Keratinocyte (primary cell): ENCODE results near the gene SRD5A3. TPM values are rescaled to one million over a fixed set of nuclear protein-coding genes. Genes with fewer than 3 reads are reported as not detected.

Source experiments
- DNase-seq: peaks from one replicate; pipeline ENCODE4 v3.0.0-alpha.2; 2011; ENCODE audit warnings: low read depth, missing footprints, low spot score
- FAIRE-seq: peaks from 2 replicates; lab custom pipeline; 2011; peaks lifted over from hg19 to GRCh38; lab: Jason Lieb, UNC
- H2AFZ ChIP-seq: 2 replicates; pipeline ENCODE4 v1.6.0; 2012; ENCODE audit warnings: low read length, control low read depth, inconsistent platforms; ENCODE audit not compliant: control insufficient read depth
- H3K27ac ChIP-seq: 2 replicates; pipeline ENCODE4 v1.5.1; 2011; ENCODE audit warnings: low read length; ENCODE audit not compliant: control insufficient read depth, insufficient read depth
- H3K27me3 ChIP-seq: 3 replicates; pipeline ENCODE4 v1.6.0; 2011; ENCODE audit warnings: low read length; ENCODE audit not compliant: control insufficient read depth, insufficient read depth; ENCODE audit errors: extremely low read depth
- H3K36me3 ChIP-seq, 2 experiments: 2 replicates in 1 of 2; 3 replicates in 1 of 2; pipeline ENCODE4 v1.5.1; 2011; ENCODE audit warnings: low read length in 2 of 2, mild to moderate bottlenecking in 1 of 2; ENCODE audit not compliant: control insufficient read depth in 2 of 2, insufficient read depth in 2 of 2; ENCODE audit errors: extremely low read depth in 1 of 2
- H3K4me1 ChIP-seq: 3 replicates; pipeline ENCODE4 v1.5.1; 2011; ENCODE audit warnings: low read length; ENCODE audit not compliant: control insufficient read depth, insufficient read depth; ENCODE audit errors: extremely low read depth
- H3K4me2 ChIP-seq: 3 replicates; pipeline ENCODE4 v1.6.0; 2011; ENCODE audit warnings: low read depth, low read length; ENCODE audit not compliant: control insufficient read depth, insufficient read depth; ENCODE audit errors: extremely low read depth
- H3K4me3 ChIP-seq, 3 experiments: fragments of 200-600 bp in 1 of 3; sonication (generic) in 1 of 3; 2 replicates in 2 of 3; 3 replicates in 1 of 3; pipeline ENCODE4 v1.5.1; 2011 to 2016; ENCODE audit warnings: low read length in 3 of 3, mild to moderate bottlenecking in 3 of 3, control low read depth in 2 of 3, inconsistent platforms in 1 of 3, low read depth in 1 of 3, mixed read lengths in 1 of 3, mixed run types in 1 of 3, moderate library complexity in 1 of 3; ENCODE audit not compliant: control insufficient read depth in 2 of 3, insufficient read depth in 2 of 3; ENCODE audit errors: extremely low read depth in 1 of 3
- H3K79me2 ChIP-seq: 2 replicates; pipeline ENCODE4 v1.6.0; 2012; ENCODE audit warnings: low read length; ENCODE audit not compliant: control insufficient read depth, insufficient read depth
- H3K9ac ChIP-seq: 3 replicates; pipeline ENCODE4 v1.6.0; 2011; ENCODE audit warnings: low read length; ENCODE audit not compliant: control insufficient read depth, insufficient read depth; ENCODE audit errors: extremely low read depth
- H3K9me1 ChIP-seq: 3 replicates; pipeline ENCODE4 v1.6.0; 2011; ENCODE audit warnings: low read length; ENCODE audit not compliant: control insufficient read depth, insufficient read depth; ENCODE audit errors: extremely low read depth
- H3K9me3 ChIP-seq: 2 replicates; pipeline ENCODE4 v1.5.1; 2012; ENCODE audit warnings: low read depth, low read length; ENCODE audit not compliant: control insufficient read depth
- H4K20me1 ChIP-seq: 3 replicates; pipeline ENCODE4 v1.6.0; 2011; ENCODE audit warnings: low read length; ENCODE audit not compliant: control insufficient read depth, insufficient read depth; ENCODE audit errors: extremely low read depth
- CTCF ChIP-seq, 3 experiments: IDR thresholded peaks in 1 of 3; conservative IDR thresholded peaks in 1 of 3; optimal IDR thresholded peaks in 1 of 3; 2 replicates in 2 of 3; 3 replicates in 1 of 3; pipeline versions ENCODE3 to v1.5.1; 2011; ENCODE audit warnings: low read length in 3 of 3, mild to moderate bottlenecking in 3 of 3, moderate library complexity in 2 of 3, control low read depth in 1 of 3, inconsistent platforms in 1 of 3; ENCODE audit not compliant: insufficient read depth in 2 of 3; ENCODE audit errors: extremely low read depth in 1 of 3
- EZH2 ChIP-seq: IDR thresholded peaks from one replicate; pipeline ENCODE4 v1.6.1; 2012; ENCODE audit warnings: inconsistent platforms, mild to moderate bottlenecking, low read length, moderate library complexity
- dilution Hi-C: fragments of 300-500 bp; cut with MboI; formaldehyde crosslinking; loops from one replicate; pipeline ENCODE4 v1.7.0; 2020; ENCODE audit warnings: low sequenced_read_pairs; ENCODE audit not compliant: extremely low pct_ligation_motif_present
- polyA plus RNA-seq, 5 experiments: library from polyadenylated mRNA; depleted of rRNA in 3 of 5; stranded (reverse) in 3 of 5; stranded (forward) in 1 of 5; unstranded in 1 of 5; fragments of >200 nt; gene quantifications; 1 replicate in 1 of 5; 2 replicates in 3 of 5; 3 replicates in 1 of 5; pipeline versions ENCODE4 v1.2.1 to v1.2.3, GENCODE V29; 2011 to 2012; ENCODE audit warnings: missing spikeins in 2 of 5, low read depth in 1 of 5, low replicate concordance in 1 of 5

Gene SRD5A3
- polyA plus RNA-seq, 1 donor (not counting 4 experiments of a cell fraction or from before 2014, with no cell fraction given) = 15.6 TPM

GRCh38 chr4:55338486-55338885 lies 7.6 kb upstream of the SRD5A3 start:
- no peak overlapping the region for H3K9ac ChIP-seq
- H4K20me1 ChIP-seq = no peaks in the 10 kb centered on the region
- dilution Hi-C loops = no loop called here
- H3K4me1 ChIP-seq = no peaks in the 10 kb centered on the region
- no peak overlapping the region for H3K4me2 ChIP-seq
- H3K79me2 ChIP-seq = no peaks in the 10 kb centered on the region
- H3K27me3 ChIP-seq = no peaks in the 10 kb centered on the region
- FAIRE-seq = no peak
- H3K36me3 ChIP-seq = no peaks in the 10 kb centered on the region
- no peak for TF ChIP-seq CTCF (optimal IDR thresholded peaks at IDR 0.05 in 1 of 3, IDR thresholded peaks at IDR 0.05 in 1 of 3, conservative IDR thresholded peaks at IDR 0.05 in 1 of 3; ENCODE audit: extremely low read depth in 1 of 3, insufficient read depth in 2 of 3, low read length in 3 of 3)
- TF ChIP-seq EZH2 = no peak
- H2AFZ ChIP-seq = no peak overlapping the region
- H3K27ac ChIP-seq = no peak overlapping the region
- H3K9me1 ChIP-seq = no peaks in the 10 kb centered on the region
- no peak overlapping the region for H3K4me3 ChIP-seq
- H3K9me3 ChIP-seq = no peaks in the 10 kb centered on the region
- no peak for DNase-seq

- FAIRE-seq = no peak
These were observed 5.8 kb upstream of the SRD5A3 start for GRCh38 chr4:55340266-55340665.

More at GRCh38 chr4:55340266-55340665, 5.8 kb upstream of the SRD5A3 start:
- Histone ChIP-seq H3K9me3 (no peaks in the 10 kb centered on the region), H3K9me1 (no peaks in the 10 kb centered on the region), H4K20me1 (no peaks in the 10 kb centered on the region), H3K4me2 (no peak overlapping the region), H3K4me3 (no peak overlapping the region), H3K27me3 (no peaks in the 10 kb centered on the region), H3K4me1 (no peaks in the 10 kb centered on the region), H2AFZ (no peak overlapping the region), H3K36me3 (no peaks in the 10 kb centered on the region), H3K9ac (no peak overlapping the region), H3K27ac (no peak overlapping the region), H3K79me2 (no peaks in the 10 kb centered on the region)
- TF ChIP-seq CTCF (optimal IDR thresholded peaks at IDR 0.05 in 1 of 3, IDR thresholded peaks at IDR 0.05 in 1 of 3, conservative IDR thresholded peaks at IDR 0.05 in 1 of 3; ENCODE audit: extremely low read depth in 1 of 3, insufficient read depth in 2 of 3, low read length in 3 of 3) = no peak
- TF ChIP-seq EZH2 = no peak
- dilution Hi-C loops = no loop called here
- no peak for DNase-seq
